ENCODE results near the gene ZNF777. TPM values are rescaled to one million over a fixed set of nuclear protein-coding genes. Genes with fewer than 3 reads are reported as not detected.
"Not testable (repeated sequence)": the region's sequence is repeated elsewhere in the genome, so short reads cannot be mapped to it uniquely, and the experiment has no call there.

ZNF777 gene
- polyA plus RNA-seq, 4 donors: 14.1 to 18.6 (median 16.4) TPM

DNA sequence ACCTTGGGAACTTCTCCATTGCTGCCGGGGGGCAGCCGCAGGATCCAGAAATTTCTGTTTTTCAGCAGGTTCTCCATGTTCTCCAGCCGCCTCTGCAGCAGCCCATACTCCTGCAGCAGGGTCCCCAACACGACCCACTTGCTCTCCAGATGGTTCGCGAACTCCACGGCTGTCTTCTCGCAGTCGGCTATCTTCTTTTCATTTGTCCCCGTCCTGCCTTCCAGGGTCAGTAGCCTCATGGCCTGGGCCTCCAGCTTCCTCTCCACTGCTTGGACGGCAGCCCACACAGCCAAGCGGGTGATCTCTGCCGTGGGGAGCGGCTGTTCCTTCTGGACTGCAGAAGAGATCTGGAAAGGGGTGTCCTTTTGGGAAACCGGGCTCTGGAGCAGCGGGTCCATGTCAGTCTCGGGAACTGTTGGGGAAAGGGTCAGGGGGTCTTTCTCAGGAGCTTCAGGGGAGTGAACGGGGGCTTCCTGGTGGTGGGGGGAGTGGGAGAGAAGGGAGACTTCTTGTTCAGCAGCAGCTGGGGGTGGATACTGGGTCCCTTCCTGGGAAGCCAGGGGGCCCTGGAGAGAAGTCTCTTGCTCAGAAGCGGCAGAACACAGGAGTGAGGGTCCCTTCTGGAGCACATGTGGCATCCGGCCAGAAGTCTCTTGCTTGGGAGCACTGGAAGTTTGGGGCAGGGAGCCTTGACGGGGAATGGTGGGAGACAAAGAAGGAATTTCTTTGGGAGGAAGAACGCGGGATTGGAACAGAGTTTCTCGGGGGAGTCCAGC lies 5.5 kb downstream of the ZNF777 start:
- no peak for DNase-seq (ENCODE audit: low read depth in 4 of 4, low spot score in 2 of 4)

DNA sequence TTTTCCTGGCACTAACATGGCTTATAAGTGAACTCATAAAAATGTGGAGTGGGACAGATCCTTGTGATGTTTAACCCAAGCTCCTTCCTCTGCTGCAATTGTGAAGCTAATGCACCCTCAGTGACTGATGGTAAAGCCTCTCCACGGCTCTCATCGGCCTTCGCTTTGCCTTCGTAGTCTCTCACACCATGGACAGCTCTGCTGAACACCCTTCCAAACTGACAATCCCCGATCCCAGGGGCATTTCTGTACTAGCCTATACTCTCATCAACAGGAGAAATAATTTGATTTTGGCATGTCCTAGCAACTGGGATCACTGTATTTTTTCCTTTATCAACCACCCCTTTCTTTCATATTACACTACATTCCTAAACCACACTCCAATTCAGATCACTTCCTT lies 6.1 kb downstream of the ZNF777 start:
- no peak for DNase-seq (ENCODE audit: low read depth in 4 of 4, low spot score in 2 of 4)

DNA sequence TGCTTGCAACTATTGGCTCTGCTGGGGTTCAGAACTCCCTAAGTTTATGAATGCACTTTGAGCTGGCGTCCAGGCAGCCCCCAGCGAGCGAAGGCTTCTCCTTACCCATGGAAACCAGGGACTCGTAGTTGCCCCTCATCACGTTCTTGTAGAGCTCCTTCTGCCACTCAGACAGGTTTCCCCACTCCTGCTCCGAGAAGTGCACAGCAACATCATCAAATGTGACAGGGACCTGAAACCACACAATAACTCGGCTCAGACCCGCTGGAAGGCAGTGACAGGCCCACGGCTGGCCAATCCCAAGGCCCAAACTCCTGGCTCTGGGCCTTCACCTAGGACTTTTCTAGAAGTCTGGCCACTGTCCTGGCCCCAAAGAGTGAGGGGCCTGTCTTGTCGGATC lies 6.9 kb downstream of the ZNF777 start:
- DNase-seq (ENCODE audit: low read depth in 4 of 4, low spot score in 2 of 4): no peak

DNA sequence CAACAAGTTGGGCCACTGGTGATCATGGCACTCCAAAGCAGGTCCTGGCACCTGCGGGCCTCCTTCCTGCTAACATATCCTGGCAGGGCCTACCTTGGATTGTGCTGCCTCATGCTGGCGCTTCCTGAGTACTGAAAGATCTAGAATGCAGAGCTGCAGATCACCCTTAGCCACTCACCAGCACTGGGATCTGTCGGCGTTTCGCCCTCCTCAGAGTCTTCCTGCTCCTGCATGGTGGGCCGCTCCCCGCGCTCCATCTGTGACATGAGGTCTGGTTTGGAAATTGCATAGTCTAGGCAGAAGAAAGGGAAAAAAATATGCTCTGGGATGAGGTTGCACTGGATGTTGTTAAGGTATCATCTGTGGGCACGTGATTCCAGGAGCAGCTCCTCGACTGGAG lies 10.0 kb downstream of the ZNF777 start:
- DNase-seq (ENCODE audit: low read depth in 4 of 4, low spot score in 2 of 4): no peak

DNA sequence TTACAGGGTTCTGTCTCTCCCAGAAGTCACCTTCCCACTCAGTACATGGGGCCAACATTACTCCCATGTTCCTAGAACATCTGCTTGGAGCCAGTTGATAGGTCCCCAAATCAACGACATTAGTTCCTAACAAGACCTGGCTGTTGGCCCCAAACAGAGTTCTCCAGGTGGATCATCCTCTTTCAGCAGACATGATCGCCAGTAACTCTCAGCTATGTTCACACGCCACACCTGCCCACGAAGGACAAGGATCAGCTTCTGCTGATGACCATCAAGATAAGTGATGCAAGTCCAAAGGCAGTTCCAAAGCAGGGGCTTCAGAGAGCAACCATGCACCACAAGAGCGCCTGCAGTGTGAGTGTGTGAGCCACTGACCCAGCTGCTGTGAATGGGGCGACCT lies 11.0 kb downstream of the ZNF777 start:
- DNase-seq (ENCODE audit: low read depth in 4 of 4, low spot score in 2 of 4): no peak

DNA sequence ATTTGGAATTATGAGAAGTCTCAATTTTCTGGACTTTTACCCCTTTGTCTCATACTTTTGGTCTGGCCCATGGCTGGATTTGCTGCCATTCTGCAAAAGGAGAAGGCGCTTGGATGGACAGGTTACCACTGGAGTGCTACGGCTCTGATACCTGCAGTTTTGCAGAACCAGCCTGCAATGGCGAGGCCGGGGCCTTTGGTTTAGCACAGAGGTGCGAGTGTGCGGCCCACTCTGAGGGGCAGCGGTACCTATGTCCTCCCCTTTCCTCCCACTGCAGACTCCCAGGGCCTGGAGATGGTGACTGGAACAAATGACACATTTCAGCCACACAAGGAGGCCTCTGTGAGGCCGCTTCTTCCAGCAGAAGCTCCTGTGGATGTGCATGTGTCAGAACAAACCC lies 11.9 kb downstream of the ZNF777 start:
- DNase-seq (ENCODE audit: low read depth in 4 of 4, low spot score in 2 of 4): no peak

DNA sequence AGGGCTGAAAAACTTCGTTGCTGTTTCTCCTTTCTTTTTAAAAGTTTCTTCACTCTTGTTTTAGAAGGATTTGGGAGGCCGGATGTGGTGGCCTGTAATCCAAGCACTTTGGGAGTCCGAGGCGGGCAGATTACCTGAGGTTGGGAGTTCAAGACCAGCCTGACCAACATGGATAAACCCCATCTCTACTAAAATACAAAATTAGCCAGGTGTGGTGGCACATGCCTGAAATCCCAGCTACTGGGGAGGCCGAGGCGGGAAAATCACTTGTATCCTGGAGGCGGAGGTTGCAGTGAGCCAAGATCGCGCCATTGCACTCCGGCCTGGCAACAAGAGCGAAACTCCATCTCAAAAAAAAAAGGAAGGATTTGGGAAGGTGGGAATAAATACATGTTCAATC lies 14.8 kb downstream of the ZNF777 start:
- not testable (repeated sequence) for DNase-seq (ENCODE audit: low read depth in 4 of 4, low spot score in 2 of 4)

DNA sequence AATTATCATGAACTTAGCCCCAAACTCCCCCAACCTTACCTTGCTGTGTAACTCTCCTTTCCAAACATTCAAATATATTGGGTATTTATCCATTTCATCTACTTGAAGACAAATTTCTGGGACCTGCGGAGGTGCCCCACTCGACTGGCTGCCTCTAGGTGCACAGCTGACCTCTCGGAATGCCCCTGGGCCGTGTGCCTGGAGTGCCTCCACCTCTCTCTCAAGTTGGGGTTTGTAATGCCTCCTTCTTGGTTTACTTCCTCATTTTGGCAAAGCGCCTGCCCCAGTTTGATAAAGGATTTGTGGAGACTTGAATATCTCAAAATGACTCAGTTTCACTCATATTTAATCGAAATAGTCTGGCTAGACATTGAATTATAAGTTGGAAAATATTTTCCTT lies 16.6 kb downstream of the ZNF777 start:
- DNase-seq (ENCODE audit: low read depth in 4 of 4, low spot score in 2 of 4): no peak

DNA sequence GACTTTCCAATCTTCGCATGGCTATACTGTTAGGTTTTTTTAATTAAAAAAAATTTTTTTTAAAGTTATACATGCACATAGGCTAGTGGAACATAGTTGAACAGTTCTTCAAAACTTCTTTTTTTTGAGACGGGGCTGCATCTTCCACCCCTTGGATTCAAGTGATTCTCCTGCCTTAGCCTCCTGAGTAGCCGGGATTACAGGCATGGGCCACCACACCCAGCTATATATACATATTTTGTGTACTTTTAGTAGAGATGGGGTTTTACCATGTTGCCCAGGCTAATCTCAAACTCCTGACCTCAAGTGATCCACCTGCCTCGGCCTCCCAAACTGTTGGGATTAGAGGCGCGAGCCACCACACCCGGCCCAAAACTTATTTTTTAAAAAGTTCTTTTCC lies 17.3 kb downstream of the ZNF777 start:
- no peak for DNase-seq (ENCODE audit: low read depth in 4 of 4, low spot score in 2 of 4)

DNA sequence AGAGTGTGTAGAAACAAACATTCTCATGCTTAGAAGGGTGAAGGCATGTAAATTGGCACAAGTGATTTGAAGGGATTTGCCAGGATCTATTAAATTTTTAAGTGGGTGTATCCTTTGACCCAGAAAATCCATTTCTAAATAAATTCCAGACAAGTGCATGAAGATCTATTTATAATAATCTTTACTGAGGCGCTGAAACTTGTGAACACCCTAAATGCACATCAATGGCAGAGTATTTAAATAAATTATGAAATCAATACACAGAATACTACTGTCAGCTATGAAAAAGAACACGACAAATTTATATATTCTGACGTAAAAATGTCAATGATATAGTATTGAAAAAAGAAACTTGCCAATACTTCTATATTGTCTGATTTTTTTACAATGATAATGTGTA lies 17.9 kb downstream of the ZNF777 start:
- DNase-seq (ENCODE audit: low read depth in 4 of 4, low spot score in 2 of 4): no peak

DNA sequence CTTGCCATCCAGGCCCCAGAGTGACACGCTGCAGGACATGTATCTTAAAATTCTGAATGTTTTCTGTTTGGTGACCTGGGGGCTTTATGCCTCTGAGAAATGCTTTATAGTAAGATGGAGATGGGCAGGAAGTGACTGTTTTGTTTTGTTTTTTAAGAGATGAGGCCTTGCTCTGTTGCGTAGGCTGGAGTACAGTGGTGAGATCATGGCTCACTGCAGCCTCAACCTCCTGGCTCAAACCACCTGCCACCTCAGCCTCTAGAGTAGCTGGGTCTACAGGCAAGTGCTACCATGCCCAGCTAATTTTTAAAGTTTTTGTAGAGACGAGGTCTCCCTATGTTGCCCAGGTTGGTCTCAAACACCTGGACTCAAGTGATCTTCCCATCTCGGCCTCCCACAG lies 20.6 kb downstream of the ZNF777 start:
- DNase-seq (ENCODE audit: low read depth in 4 of 4, low spot score in 2 of 4): no peak

DNA sequence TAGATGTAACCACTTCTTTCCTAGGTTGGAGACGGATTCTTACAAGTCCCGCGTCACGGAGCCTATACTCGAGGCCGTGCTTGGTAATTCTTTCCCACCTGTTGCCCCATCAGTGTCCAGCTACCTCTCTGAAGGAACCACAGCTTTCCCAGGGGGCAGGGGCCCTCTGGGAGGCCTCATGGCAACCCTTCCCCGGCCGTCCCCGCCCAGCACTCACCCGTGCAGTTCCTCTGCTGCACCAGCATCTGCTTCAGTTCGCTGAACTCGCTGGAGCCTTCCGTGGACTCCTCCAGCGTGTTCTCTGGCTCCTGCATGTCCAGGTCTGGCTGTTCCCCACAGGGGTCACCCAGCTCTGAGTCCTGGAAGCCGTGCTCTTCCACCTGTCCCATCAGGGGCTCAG lies 24.5 kb downstream of the ZNF777 start:
- no peak for DNase-seq (ENCODE audit: low read depth in 4 of 4, low spot score in 2 of 4)

DNA sequence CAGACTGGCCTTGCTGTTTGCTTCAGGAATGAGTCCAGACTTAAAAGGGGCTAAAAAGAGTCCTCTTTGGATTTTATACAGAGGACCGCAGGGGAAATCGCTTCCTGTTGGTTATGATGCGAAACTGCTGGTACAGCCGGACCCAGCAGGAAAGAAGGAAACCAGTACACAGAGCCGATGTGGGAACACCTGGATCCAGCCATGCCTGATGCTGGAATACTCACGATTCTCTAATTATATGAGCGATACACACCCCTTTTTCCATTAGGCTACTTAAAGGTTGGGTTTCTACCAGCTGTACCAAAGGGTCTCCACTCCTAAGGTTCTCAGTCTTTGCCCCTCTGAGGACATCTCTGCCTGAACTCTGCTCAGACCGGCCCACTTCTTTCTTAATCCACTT lies 27.7 kb downstream of the ZNF777 start:
- DNase-seq (ENCODE audit: low read depth in 4 of 4, low spot score in 2 of 4): no peak

DNA sequence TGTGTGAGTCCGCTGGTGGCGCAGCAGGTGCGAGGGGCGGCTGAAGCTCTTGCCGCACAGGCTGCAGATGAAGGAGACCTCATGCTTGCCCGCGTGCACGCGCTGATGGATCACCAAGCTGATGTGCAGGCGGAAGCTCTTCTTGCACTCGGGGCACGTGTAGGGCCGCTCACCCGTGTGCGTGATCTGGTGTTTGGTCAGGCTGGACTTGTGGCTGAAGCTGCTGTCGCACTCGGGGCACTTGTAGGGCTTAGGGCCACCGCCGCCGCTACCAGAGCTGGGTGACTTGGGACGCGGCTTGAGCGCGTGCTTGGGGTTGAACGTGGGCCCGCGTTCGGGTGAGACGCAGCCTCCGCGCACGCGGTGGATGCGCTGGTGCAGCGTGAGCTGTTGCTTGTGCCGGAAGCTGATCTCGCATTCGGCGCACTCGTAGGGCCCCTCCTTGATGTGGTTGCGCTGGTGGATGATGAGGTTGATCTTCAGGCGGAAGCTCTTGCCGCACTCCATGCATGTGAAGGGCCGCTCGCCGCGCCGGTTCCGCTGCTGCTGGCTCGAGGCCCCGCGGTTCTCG lies 28.7 kb downstream of the ZNF777 start:
- no peak for DNase-seq (ENCODE audit: low read depth in 4 of 4, low spot score in 2 of 4)

DNA sequence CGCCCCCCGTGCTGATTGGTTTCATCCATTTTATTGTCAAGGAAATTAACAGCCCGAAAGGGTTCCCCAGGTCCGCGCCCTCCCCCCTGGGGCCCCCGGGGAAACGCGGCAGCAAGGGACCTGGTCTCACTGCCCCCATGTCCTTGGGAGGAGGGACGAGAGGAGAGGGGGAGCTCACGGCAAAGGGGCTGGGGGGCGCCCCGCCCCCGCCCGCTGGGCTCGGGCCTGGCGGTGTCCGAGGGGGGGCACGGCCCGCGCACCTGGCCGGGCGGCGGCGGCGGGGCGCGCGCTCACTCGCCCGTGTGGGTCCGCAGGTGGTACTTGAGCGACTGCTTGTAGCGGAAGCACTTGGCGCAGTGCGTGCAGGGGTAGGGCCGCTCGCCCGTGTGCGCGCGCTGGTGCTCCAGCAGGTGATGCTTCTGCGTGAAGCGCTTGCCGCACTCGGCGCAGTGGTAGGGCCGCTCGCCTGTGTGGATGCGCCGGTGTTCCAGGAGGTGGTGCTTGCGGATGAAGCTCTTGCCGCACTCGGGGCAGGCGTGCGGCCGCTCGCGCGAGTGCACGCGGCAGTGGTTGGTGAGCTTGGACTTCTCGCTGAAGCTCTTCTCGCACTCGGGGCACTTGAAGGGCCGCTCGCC lies 29.3 kb downstream of the ZNF777 start:
- no peak for DNase-seq (ENCODE audit: low read depth in 4 of 4, low spot score in 2 of 4)

DNA sequence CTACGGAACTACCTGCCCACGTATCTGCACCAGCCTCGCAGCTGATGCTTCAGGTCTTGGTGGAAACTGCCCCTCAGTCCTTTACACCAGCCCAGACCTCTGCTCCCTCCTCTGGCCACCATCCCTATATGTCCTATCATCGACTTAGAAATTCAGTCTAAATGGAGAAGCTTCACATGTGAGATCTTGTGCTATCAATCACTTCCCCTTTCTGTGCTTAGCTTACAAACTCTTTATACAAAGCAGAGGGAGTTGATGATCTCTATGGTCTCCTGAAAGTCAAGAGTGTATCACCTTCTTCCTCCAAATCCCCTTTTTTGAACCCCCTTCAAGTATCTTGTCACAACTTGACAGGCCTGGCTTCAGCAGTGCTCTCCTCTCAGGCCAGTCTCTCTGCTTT lies 30.7 kb downstream of the ZNF777 start:
- DNase-seq (ENCODE audit: low read depth in 4 of 4, low spot score in 2 of 4): no peak

DNA sequence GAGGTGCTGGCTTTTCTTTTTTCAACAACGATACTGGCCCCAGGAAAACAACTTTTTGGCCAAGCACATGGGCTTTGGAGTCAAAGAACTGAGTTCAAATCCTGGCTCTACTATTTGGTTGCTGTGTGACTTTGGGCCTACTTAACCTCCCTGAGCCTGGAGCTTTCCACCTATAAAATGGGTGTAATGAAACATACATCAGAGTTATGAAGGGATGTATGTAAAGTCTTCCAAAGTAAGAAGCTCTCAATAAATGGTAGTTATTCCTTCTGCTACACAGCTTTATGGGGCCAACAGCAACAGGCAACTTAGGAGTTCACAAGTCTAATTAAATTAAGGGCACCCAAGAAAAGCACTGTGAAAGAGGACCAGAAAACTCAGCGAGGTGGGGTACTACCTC lies 33.0 kb downstream of the ZNF777 start:
- no peak for DNase-seq (ENCODE audit: low read depth in 4 of 4, low spot score in 2 of 4)

DNA sequence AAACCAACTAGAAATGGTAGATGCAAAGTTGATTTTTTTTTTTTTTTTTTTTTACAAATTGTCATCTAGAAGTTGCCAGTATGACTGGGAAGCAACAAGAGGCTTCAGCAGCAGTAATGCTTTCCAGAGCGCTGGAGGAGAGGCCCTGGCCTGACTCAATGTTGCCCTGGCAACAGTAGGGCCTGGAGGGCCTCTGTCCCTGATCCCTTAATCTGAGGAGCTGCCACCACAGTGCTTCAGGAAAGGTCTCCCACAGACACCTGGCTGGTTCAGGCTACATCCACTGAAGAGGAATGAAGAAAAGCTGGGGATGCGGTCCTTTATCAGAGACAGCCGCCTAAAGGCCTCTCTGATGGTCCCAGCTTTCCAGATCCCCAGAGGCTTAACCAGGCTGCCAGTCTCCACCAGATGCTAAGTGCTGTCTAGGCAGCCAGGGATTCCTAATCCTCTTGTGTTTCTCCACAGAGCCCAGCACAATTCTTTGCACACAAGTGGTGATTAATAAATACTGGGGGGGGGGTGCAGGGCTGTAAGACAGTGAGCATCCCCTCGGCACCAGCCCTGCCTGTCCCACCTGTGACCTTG lies 33.7 kb downstream of the ZNF777 start:
- DNase-seq (ENCODE audit: low read depth in 4 of 4, low spot score in 2 of 4): no peak

DNA sequence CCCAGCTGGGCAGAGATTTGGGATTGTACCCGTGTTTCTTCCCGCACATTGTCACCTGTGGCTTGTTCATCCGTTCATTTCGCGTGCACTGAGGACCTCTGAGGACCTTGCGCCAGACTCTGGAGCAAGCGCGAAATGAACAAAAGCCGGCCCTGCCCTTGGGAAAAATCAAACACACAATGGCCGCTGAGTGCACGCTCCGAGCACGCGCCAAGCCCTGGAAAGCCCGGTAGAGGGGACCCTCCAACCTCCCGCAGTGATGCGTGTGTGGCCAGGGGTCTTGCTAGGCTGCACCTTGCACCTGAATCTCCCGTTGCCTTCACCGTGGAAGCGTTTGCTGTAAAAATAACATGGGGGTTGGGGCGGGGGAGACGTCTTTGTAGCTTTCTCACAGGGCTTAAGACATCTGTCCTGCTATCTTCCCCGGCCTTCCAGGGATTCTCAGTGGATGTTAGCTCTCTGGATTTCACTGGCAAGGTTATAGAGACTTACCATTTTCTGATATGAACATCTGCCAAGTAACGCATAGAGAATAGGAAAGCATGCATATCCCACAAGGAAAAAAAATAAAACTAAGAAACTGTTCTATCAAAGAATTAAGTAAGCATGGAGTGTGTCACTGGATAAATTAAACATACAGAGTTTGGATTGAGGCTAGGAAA lies 37.3 kb downstream of the ZNF777 start:
- peak in 2 of 4 donors; percentile 18 to 29 for DNase-seq (ENCODE audit: low read depth in 4 of 4, low spot score in 2 of 4)

DNA sequence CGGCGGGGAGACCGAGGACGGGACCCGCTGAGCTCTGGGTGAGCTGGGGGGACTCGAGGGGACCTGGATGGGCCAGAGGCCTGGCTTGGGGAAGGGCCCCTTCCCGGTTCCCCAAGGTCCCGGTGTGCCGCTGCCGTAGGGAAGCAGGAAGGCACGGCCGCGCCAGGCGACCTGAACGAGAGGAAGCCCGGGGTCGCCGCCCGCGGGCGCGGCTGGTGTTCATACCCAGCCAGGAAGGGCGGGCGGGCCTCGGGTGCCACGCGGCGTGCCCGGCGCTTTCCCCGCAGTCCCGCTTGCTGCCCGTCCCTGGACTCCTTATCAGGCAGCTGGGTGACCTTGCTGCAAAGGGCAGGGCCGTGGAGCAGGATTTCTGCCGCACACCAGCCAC lies 38.0 kb downstream of the ZNF777 start:
- DNase-seq (ENCODE audit: low read depth in 4 of 4, low spot score in 2 of 4): no peak

DNA sequence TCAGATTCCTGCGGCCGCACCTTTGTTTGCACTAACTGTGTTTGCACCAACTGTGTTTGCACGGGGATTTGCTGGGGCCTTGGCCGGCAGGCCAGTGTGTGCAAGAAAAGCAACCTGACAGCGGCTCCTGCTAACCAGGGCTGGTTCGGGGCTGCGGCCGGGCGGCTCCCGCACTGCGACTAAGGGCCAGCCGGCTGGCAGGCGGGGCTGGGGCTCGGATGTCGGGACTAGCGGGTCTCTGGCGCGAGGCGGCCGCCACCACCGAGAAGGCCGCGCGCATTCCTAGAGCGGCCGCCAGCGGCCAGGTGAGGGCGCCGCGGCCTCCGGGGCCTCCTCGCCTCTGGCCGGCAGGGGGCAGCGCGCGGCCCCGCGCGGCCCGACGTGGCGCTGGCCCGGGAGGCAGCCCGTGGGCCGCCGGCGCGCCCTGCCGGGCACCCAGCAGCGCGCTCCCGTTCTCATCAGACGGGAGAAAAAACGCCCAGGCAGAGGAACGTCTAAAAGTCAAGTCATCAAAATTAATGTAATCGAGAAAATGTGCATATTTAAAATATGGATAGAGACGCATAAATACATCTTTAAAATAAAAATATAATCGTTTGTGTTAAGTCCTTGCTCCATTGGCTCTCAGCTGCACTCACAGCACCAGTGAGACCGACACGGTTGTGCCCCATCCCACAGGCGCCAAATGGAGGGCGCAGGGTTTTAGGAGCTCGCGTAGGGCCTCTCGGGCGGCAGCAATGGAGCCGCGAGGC lies 38.5 kb downstream of the ZNF777 start:
- peak in 2 of 4 donors; percentile 39 to 57 for DNase-seq (ENCODE audit: low read depth in 4 of 4, low spot score in 2 of 4)

Measured in left renal cortex interstitium (tissue), 4 donors.